Measurements from ENCODE around the gene CCDC102A. TPM values are rescaled to one million over a fixed set of nuclear protein-coding genes. Genes with fewer than 3 reads are reported as not detected.

The CCDC102A gene
- total and polyA plus RNA-seq, 2 donors (not counting 3 experiments of a cell fraction or from before 2014, with no cell fraction given), result 7.8 to 12.2 TPM

- no peaks in the 10 kb centered on the region for H3K9me1 ChIP-seq (replicated peaks; ENCODE audit: control insufficient read depth, extremely low read depth, insufficient read depth, low read length)
- no peaks in the 10 kb centered on the region for H3K9me3 ChIP-seq (replicated peaks; ENCODE audit: control insufficient read depth, insufficient read depth, low read length)
- no peak overlapping the region for H2AFZ ChIP-seq (ENCODE audit: low read depth, low read length)
- no peak overlapping the region for H3K4me3 ChIP-seq (replicated peaks in 1 of 3; ENCODE audit: insufficient read depth in 1 of 3, low read depth in 1 of 3, low read length in 3 of 3)
- H3K9ac ChIP-seq (replicated peaks; ENCODE audit: extremely low read depth, insufficient read depth, low read length), result no peak overlapping the region
- FAIRE-seq (no peak), DNase-seq (ENCODE audit: low read depth, low spot score) (no peak)
- H3K27ac ChIP-seq (ENCODE audit: insufficient read depth, low read depth, low read length), result no peak overlapping the region
- intact Hi-C loops (cut with micrococcal nuclease), result loop anchor here (10.0 kb wide), 1 partner anchor 170 kb away; no protein-coding TSS in a partner anchor
- ChIA-PET POLR2A (interaction anchor here (0.6 to 0.7 kb wide), 2 partner anchors 8 to 565 kb away, joined by 3 to 8 read pairs; no protein-coding TSS in a partner anchor), CTCF (interaction anchor here (0.6 to 4.8 kb wide), 7 partner anchors 12 to 121 kb away, joined by 3 to 25 read pairs (median 4); partner anchors contain the start of genes CCDC102A, CIAPIN1 and POLR2C)
- BruUV-seq (replicated peaks), result no TSS peak
- no peaks in the 10 kb centered on the region for H4K20me1 ChIP-seq (replicated peaks; ENCODE audit: control insufficient read depth, extremely low read depth, insufficient read depth, low read length)
- H3K36me3 ChIP-seq (ENCODE audit: control insufficient read depth in 2 of 2, extremely low read depth in 1 of 2, insufficient read depth in 2 of 2, low read length in 2 of 2), result peaks cover under 1 to 36% of the 10 kb centered on the region in 2 experiments
- TF ChIP-seq MYC (IDR thresholded peaks at IDR 0.05; ENCODE audit: low read depth, low read length) (no peak), GATA2 (IDR thresholded peaks at IDR 0.05; ENCODE audit: insufficient read depth, insufficient read length, low read depth, low read length) (no peak), POLR2AphosphoS5 (IDR thresholded peaks at IDR 0.05; ENCODE audit: insufficient read depth, low read depth, low read length) (no peak), CTCF (IDR thresholded peaks at IDR 0.05; ENCODE audit: extremely low read depth in 1 of 2, insufficient read depth in 1 of 2, low read depth in 1 of 2, low read length in 2 of 2) (no peak), FOS (IDR thresholded peaks at IDR 0.05; ENCODE audit: borderline replicate concordance, insufficient read depth, low read length) (no peak), JUN (IDR thresholded peaks at IDR 0.05; ENCODE audit: borderline replicate concordance, insufficient read depth, insufficient read length, low read depth) (no peak), POLR2A (IDR thresholded peaks at IDR 0.05; ENCODE audit: low read depth, low read length) (no peak), MAX (IDR thresholded peaks at IDR 0.05; ENCODE audit: insufficient read depth, insufficient read length) (no peak), EZH2 (IDR thresholded peaks at IDR 0.05; ENCODE audit: borderline replicate concordance, low read depth, low read length, severe bottlenecking) (no peak)
- dilution Hi-C loops (cut with MboI; ENCODE audit: extremely low pct_ligation_motif_present, low sequenced_read_pairs), result no loop called here
- peaks cover 15% of the 10 kb centered on the region for H3K79me2 ChIP-seq (ENCODE audit: control insufficient read depth, insufficient read depth, low read length)
- H3K4me1 ChIP-seq (ENCODE audit: control insufficient read depth, extremely low read depth, insufficient read depth, low read length), result peaks cover 33% of the 10 kb centered on the region
- no peaks in the 10 kb centered on the region for H3K27me3 ChIP-seq (ENCODE audit: control insufficient read depth in 2 of 2, insufficient read depth in 2 of 2, low read length in 2 of 2)
- H3K4me2 ChIP-seq (ENCODE audit: insufficient read depth, low read length), result no peak overlapping the region
Observed at GRCh38 chr16:57474671-57475661, 61.4 kb downstream of the CCDC102A start.

Data from endothelial cell of umbilical vein (primary cell).